ENCODE results near the gene CHEK2.

CHEK2 gene

GRCh38 chr22:28658448-28658847 is 83.2 kb downstream of the CHEK2 start:
- Histone ChIP-seq H3K27ac (no peak overlapping the region), H3K4me1 (no peaks in the 10 kb centered on the region), H3K36me3 (ENCODE audit: control insufficient read depth, insufficient read depth, low read length) (no peaks in the 10 kb centered on the region), H3K27me3 (ENCODE audit: control insufficient read depth, insufficient read depth, low read length) (no peaks in the 10 kb centered on the region), H3K79me2 (no peaks in the 10 kb centered on the region), H3K9ac (no peak overlapping the region), H3K4me2 (ENCODE audit: low read length) (no peak overlapping the region), H3K9me3 (ENCODE audit: control insufficient read depth, low read length) (no peaks in the 10 kb centered on the region), H3K4me3 (ENCODE audit: low read depth, low read length) (no peak overlapping the region), H2AFZ (no peak overlapping the region)
- TF ChIP-seq, protein P1, sequence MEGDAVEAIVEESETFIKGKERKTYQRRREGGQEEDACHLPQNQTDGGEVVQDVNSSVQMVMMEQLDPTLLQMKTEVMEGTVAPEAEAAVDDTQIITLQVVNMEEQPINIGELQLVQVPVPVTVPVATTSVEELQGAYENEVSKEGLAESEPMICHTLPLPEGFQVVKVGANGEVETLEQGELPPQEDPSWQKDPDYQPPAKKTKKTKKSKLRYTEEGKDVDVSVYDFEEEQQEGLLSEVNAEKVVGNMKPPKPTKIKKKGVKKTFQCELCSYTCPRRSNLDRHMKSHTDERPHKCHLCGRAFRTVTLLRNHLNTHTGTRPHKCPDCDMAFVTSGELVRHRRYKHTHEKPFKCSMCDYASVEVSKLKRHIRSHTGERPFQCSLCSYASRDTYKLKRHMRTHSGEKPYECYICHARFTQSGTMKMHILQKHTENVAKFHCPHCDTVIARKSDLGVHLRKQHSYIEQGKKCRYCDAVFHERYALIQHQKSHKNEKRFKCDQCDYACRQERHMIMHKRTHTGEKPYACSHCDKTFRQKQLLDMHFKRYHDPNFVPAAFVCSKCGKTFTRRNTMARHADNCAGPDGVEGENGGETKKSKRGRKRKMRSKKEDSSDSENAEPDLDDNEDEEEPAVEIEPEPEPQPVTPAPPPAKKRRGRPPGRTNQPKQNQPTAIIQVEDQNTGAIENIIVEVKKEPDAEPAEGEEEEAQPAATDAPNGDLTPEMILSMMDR (IDR thresholded peaks at IDR 0.05): no peak

DNA sequence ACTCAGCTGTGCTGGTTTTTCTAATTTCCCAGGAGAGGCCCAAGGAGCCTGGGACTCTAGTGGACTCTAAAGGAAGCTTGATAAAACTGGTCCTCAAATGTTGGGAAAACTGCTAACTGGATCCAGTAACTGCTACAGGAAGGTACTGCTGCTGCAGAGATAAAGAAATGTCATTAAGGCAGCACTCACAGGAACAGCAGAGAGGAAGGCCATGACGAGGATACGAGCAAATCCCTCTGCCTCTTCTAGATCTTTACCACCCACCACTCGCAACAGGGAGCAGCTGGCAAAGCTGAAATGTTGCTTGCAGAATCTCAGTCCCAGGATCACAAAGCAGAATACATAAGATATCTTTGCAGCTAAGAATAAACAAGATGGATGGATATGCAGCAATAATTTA is 85.4 kb downstream of the CHEK2 start:
- Histone ChIP-seq H3K4me2 (ENCODE audit: low read length) (no peak overlapping the region), H3K36me3 (ENCODE audit: control insufficient read depth, insufficient read depth, low read length) (no peaks in the 10 kb centered on the region), H3K27ac (no peak overlapping the region), H3K9ac (no peak overlapping the region), H3K4me1 (no peaks in the 10 kb centered on the region), H3K79me2 (no peaks in the 10 kb centered on the region), H3K9me3 (ENCODE audit: control insufficient read depth, low read length) (no peaks in the 10 kb centered on the region), H2AFZ (no peak overlapping the region), H3K27me3 (ENCODE audit: control insufficient read depth, insufficient read depth, low read length) (no peaks in the 10 kb centered on the region), H3K4me3 (ENCODE audit: low read depth, low read length) (no peak overlapping the region)
- TF ChIP-seq, protein P1 (IDR thresholded peaks at IDR 0.05): no peak

DNA sequence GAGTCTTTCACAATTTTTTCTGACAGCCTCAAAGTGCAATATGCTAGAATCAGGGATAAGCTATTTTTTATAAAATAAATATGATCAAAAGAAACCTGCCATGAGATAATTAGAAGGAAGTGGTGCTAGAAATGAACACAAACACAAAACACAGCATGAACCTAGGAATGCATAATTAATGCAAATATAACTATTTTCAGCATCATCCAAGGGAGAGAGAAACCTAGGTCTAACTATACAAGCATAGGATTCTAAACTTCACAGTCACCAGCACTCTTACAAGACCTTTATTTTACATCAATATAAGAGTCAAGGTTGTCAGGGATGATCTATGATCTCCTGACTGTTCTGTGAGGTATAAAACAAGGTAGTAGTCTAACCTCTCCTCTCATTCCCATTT is 91.2 kb downstream of the CHEK2 start:
- H3K36me3 ChIP-seq (ENCODE audit: control insufficient read depth, insufficient read depth, low read length): no peaks in the 10 kb centered on the region
- H3K4me3 ChIP-seq (ENCODE audit: low read depth, low read length): no peak overlapping the region
- H2AFZ ChIP-seq: no peak overlapping the region
- H3K4me1 ChIP-seq: no peaks in the 10 kb centered on the region
- no peak overlapping the region for H3K27ac ChIP-seq
- no peaks in the 10 kb centered on the region for H3K79me2 ChIP-seq
- TF ChIP-seq, protein P1 (IDR thresholded peaks at IDR 0.05): no peak
- H3K4me2 ChIP-seq (ENCODE audit: low read length): no peak overlapping the region
- H3K9ac ChIP-seq: no peak overlapping the region
- no peaks in the 10 kb centered on the region for H3K9me3 ChIP-seq (ENCODE audit: control insufficient read depth, low read length)
- no peaks in the 10 kb centered on the region for H3K27me3 ChIP-seq (ENCODE audit: control insufficient read depth, insufficient read depth, low read length)

- Histone ChIP-seq H3K36me3 (ENCODE audit: control insufficient read depth, insufficient read depth, low read length) (no peaks in the 10 kb centered on the region), H3K79me2 (no peaks in the 10 kb centered on the region), H3K4me2 (ENCODE audit: low read length) (no peak overlapping the region), H2AFZ (no peak overlapping the region), H3K4me1 (no peaks in the 10 kb centered on the region), H3K9ac (no peak overlapping the region), H3K27me3 (ENCODE audit: control insufficient read depth, insufficient read depth, low read length) (no peaks in the 10 kb centered on the region), H3K9me3 (ENCODE audit: control insufficient read depth, low read length) (no peaks in the 10 kb centered on the region), H3K4me3 (ENCODE audit: low read depth, low read length) (no peak overlapping the region), H3K27ac (no peak overlapping the region)
- TF ChIP-seq, protein P1 (IDR thresholded peaks at IDR 0.05): no peak
These were observed 92.8 kb downstream of the CHEK2 start for GRCh38 chr22:28648792-28649191.

DNA sequence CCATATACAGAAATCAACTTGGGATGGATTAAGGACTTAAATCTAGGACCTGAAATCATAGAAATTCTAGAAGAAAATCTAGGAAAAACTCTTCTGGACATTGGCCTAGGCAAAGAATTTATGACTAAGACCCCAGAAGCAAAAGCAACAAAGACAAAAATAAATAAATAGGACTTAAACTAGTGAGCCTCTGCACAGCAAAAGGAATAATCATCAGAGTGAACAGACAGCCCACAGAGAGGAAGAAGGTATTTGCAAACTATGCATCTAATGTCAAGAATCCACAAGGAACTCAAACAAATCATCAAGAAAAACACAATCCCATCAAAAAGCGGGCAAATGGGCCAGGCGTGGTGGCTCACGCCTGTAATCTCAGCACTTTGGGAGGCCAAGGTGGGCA is 94.4 kb downstream of the CHEK2 start:
- Histone ChIP-seq H2AFZ (no peak overlapping the region), H3K9me3 (ENCODE audit: control insufficient read depth, low read length) (no peaks in the 10 kb centered on the region), H3K4me3 (ENCODE audit: low read depth, low read length) (no peak overlapping the region), H3K9ac (no peak overlapping the region), H3K4me1 (no peaks in the 10 kb centered on the region), H3K27ac (no peak overlapping the region), H3K36me3 (ENCODE audit: control insufficient read depth, insufficient read depth, low read length) (no peaks in the 10 kb centered on the region), H3K79me2 (no peaks in the 10 kb centered on the region), H3K27me3 (ENCODE audit: control insufficient read depth, insufficient read depth, low read length) (no peaks in the 10 kb centered on the region), H3K4me2 (ENCODE audit: low read length) (no peak overlapping the region)
- TF ChIP-seq, protein P1 (IDR thresholded peaks at IDR 0.05): no peak
